Kidney epithelial cell (primary cell): ENCODE data around the gene NOTCH2. TPM values are rescaled to one million over a fixed set of nuclear protein-coding genes. Genes with fewer than 3 reads are reported as not detected.

Experiments used
- DNase-seq: peaks from one replicate; pipeline ENCODE4 v3.0.0-alpha.2; 2010; ENCODE audit warnings: low read depth
- H3K27me3 ChIP-seq: 2 replicates; pipeline ENCODE4 v1.6.0; 2011; ENCODE audit warnings: low read length; ENCODE audit not compliant: control insufficient read depth, insufficient read depth
- H3K36me3 ChIP-seq: 2 replicates; pipeline ENCODE4 v1.5.1; 2011; ENCODE audit warnings: low read length; ENCODE audit not compliant: control insufficient read depth, insufficient read depth
- H3K4me3 ChIP-seq: 2 replicates; pipeline ENCODE4 v1.5.1; 2011; ENCODE audit warnings: low read depth, mild to moderate bottlenecking, control low read depth, low read length
- total RNA-seq: library from RNA; depleted of rRNA; stranded (reverse); fragments of >200 nt; gene quantifications from 2 replicates; pipeline ENCODE4 v1.2.3, GENCODE V29; 2015
- TF ChIP-seq, protein P1 (sequence below): IDR thresholded peaks from 2 replicates; pipeline ENCODE4 v1.5.1; 2011; ENCODE audit warnings: mild to moderate bottlenecking, moderate library complexity, low read length, control low read depth, inconsistent platforms; ENCODE audit not compliant: insufficient read depth, poor library complexity, severe bottlenecking

The NOTCH2 gene
- total RNA-seq, 1 donor from 2014 or later = 136 TPM

DNA sequence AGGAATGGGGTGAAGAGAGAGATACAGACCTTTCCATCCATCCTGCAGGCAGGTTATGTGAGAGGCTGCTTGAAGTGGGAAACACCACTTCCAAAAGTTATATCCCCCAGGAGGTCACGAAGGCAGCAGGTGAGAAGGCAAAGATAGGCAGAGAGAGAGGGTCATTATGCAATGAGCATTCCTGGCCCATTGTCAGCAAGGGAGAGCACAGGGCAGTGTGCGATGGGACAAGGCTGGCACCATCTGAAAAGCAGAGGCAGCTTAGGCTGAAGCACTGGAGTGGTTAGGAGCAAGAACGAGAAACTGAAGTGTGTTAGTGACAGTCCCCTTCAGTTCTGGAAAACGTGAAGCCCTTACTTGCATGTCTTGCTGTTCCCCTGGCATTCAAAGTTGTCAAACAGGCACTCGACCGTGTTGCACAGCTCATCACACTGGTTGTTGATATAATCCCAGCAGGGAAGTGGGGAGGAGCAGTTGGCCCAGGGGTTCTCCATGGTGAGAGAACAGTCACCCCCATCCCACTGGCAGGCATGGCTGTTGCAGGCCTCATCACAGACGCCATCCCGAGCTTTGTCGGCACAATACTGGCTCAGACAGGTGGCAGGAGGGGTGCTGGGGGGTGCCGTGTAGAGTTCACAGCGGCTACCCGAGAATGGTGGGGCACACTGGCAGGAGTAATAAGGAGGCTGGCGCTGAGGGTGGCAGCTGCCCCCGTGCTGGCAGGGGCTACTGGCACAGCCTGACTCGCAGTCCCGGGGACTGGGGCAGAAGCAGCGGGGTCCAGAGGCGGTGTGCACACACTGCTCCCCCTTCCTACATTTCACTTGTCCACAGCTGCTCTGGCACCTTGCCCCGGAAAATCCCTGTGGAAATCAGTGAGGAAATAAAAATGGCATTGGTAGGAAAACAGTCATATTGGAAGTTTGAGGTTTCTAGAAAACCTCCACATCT lies 144.2 kb downstream of the NOTCH2 start:
- H3K27me3 ChIP-seq = no peaks in the 10 kb centered on the region
- H3K4me3 ChIP-seq = no peak overlapping the region
- peaks cover 14% of the 10 kb centered on the region for H3K36me3 ChIP-seq
- DNase-seq = no peak
- TF ChIP-seq, protein P1, sequence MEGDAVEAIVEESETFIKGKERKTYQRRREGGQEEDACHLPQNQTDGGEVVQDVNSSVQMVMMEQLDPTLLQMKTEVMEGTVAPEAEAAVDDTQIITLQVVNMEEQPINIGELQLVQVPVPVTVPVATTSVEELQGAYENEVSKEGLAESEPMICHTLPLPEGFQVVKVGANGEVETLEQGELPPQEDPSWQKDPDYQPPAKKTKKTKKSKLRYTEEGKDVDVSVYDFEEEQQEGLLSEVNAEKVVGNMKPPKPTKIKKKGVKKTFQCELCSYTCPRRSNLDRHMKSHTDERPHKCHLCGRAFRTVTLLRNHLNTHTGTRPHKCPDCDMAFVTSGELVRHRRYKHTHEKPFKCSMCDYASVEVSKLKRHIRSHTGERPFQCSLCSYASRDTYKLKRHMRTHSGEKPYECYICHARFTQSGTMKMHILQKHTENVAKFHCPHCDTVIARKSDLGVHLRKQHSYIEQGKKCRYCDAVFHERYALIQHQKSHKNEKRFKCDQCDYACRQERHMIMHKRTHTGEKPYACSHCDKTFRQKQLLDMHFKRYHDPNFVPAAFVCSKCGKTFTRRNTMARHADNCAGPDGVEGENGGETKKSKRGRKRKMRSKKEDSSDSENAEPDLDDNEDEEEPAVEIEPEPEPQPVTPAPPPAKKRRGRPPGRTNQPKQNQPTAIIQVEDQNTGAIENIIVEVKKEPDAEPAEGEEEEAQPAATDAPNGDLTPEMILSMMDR = no peak

DNA sequence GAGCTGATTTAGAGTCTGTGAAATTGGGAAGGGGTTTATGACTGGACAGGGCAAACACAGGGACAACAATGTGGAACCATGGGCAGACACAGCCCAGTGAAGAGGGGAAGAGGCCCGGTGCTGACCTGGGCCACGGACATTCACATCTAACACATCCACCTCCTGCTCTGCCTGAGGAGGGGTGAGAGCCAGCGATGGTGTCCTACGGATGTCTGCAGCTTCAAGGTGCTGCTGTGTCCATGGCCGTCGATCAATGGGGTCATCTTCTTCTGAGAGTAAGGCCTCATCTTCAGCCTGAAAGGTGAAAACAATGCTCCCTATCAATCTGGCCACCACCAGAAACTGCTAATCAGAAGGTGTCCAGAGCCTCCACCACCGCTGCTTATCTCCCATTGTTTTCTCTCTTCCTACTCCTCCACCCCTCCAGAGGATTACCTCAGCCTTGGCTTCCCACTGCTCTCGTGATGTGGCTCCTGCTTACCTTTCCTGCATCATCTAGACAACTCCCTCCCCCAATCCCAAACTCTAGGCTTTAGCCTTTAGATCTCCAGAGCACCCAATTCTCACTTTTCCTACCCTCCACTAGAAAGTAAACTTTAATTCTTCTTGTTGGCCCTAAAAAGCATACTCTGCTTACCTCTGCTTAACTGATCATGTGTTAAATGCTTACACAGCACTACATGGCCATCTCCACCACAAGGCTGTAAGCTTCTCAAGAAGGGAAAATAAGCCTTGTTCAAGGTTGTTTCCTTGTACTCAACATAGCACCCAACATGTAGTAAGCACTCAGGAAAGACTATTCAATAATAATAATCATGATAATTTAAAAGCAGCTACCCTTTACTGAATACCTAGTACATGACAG lies 149.1 kb downstream of the NOTCH2 start:
- Histone ChIP-seq H3K36me3 (peaks cover 15% of the 10 kb centered on the region), H3K4me3 (no peak overlapping the region), H3K27me3 (no peaks in the 10 kb centered on the region)
- TF ChIP-seq, protein P1 = no peak
- DNase-seq = no peak

DNA sequence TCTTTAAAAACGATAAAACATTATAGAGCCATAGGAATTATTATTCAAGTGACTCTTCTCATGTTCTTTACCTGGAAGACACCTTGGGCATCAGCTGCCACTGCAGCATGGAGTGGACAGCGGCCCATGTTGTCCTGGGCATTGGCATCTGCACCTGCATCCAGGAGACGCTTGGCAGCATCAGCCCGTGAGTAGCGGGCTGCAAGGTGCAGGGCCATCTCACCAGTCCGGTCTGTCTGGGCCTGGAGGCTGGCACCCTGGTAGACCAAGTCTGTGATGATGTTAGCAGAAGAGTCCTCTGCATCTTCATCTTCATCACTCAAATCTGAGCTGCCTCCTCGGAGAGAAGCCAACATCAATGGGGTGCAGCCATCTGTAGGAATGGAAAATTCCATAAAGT lies 150.2 kb downstream of the NOTCH2 start:
- DNase-seq = no peak
- H3K36me3 ChIP-seq = peaks cover 12% of the 10 kb centered on the region

DNA sequence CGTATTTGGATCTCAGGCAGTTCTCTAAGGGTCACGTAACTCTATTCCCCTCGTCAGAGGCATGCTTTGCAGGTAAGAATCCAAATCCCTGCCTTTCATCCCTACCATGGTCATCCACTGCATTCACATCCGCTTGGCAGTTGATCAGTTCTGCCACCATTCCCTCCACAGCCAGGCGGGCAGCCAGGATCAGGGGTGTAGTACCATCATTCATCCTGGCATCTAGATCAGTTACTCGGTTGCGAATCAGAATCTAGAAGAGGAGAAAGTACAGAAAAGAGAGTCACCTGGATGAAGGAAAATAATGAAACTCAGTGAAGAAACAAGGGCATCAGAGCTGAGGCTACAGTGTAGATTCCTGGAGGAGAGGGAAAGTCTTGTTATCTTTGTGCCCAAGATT lies 151.2 kb downstream of the NOTCH2 start:
- no peak for DNase-seq
- Histone ChIP-seq H3K36me3 (peaks cover 9% of the 10 kb centered on the region), H3K27me3 (no peaks in the 10 kb centered on the region), H3K4me3 (no peak overlapping the region)
- TF ChIP-seq, protein P1 = no peak

More for the DNA sequence above, 150.2 kb downstream of the NOTCH2 start:
- H3K27me3 ChIP-seq = no peaks in the 10 kb centered on the region
- TF ChIP-seq, protein P1 = no peak
- H3K4me3 ChIP-seq = no peak overlapping the region

DNA sequence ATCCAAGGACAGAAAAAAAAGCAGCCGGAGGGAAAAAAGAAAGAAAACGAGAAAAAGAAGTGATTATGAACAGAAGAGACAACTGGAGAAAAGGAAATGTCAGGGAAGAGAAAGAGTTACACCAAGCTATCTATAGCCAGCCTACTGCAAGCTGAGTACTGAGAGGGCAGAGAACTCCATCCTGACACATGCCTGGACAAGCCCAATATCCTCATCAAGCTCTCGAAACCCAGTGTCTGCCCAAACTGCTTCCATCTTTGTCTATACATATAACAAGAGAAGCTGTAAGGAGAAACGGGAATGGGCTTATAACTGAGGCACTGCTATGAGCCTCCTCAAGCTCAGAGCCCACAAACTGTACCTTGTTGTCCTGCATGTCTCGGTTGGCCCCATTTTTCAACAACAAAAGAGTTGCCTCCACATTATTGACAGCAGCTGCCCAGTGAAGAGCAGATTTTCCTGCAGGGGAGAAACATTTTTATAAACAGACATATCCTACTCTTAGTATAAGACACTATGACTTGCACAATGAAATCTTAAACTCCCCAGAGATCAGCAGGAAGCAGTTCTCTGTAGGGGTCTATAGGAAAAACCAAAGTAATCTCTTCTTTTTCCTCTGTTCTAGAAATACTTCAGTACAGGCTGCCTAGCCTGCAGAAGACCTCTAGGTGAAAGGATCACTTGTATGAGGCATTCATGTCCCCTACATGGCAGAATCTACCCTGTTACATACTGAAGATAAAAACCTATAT lies 152.0 kb downstream of the NOTCH2 start:
- H3K36me3 ChIP-seq = peaks cover 8% of the 10 kb centered on the region
- no peak for DNase-seq
- H3K27me3 ChIP-seq = no peaks in the 10 kb centered on the region
- H3K4me3 ChIP-seq = no peak overlapping the region
- TF ChIP-seq, protein P1 = no peak
